Thyroid gland (tissue), 4 donors: ENCODE measurements around the gene TMEM221. TPM values are rescaled to one million over a fixed set of nuclear protein-coding genes. Genes with fewer than 3 reads are reported as not detected.
A peak's percentile ranks its signal among the peaks of the same experiment; 100 is the strongest.

Source experiments
- DNase-seq, 2 donors: peaks; one replicate each; pipeline ENCODE4 v3.0.0-alpha.2; 2019
- H3K27ac ChIP-seq, 3 donors: fragments of 200-600 bp; sonication (generic); 1 replicate in 2 of 3; 2 replicates in 1 of 3; pipeline ENCODE4 v1.5.1; 2016 to 2019; ENCODE audit warnings: mild to moderate bottlenecking in 1 of 3, moderate library complexity in 1 of 3
- H3K27me3 ChIP-seq: fragments of 200-600 bp; sonication (generic); one replicate; pipeline ENCODE4 v1.5.1; 2019
- H3K36me3 ChIP-seq, 2 donors: fragments of 200-600 bp; sonication (generic); one replicate each; pipeline ENCODE4 v1.5.1; 2016 to 2019
- H3K4me1 ChIP-seq, 2 donors: fragments of 200-600 bp; sonication (generic); one replicate each; pipeline ENCODE4 v1.5.1; 2017 to 2019
- H3K4me3 ChIP-seq, 3 donors: fragments of 200-600 bp; sonication (generic); replicated peaks in 1 of 3; 1 replicate in 2 of 3; 2 replicates in 1 of 3; pipeline ENCODE4 v1.5.1; 2016; ENCODE audit warnings: mild to moderate bottlenecking in 1 of 3
- H3K9me3 ChIP-seq: fragments of 200-600 bp; sonication (generic); one replicate; pipeline ENCODE4 v1.5.1; 2017
- POLR2A ChIP-seq, 2 donors: fragments of 450-650 bp; IDR thresholded peaks; one replicate each; pipeline ENCODE4 v1.6.1; 2017; ENCODE audit warnings: antibody characterized with exemption in 2 of 2, mild to moderate bottlenecking in 2 of 2, moderate library complexity in 1 of 2
- WGBS, 2 donors: methylation state at CpG; one replicate each; pipeline ENCODE4 v1.1.5; 2017; 5-methylcytosine and 5-hydroxymethylcytosine counted together
- intact Hi-C: fragments of 100-400 bp; cut with DNase I; formaldehyde crosslinking; loops from one replicate; pipeline ENCODE4 v1.15.1; 2023
- total RNA-seq, 4 donors: library from RNA; depleted of rRNA; stranded (reverse); fragments of >200 nt; gene quantifications; one replicate each; pipeline ENCODE4 v1.2.3, GENCODE V29; 2016
- TF ChIP-seq, protein P1 (sequence below), 6 experiments: fragments of 200-600 bp in 3 of 6; fragments of 450-650 bp in 3 of 6; sonication (generic) in 3 of 6; IDR thresholded peaks; one replicate each; pipeline ENCODE4 v1.5.1; 2016 to 2019; ENCODE audit warnings: antibody characterized with exemption in 6 of 6, mild to moderate bottlenecking in 2 of 6, inconsistent platforms in 1 of 6, moderate library complexity in 1 of 6

Gene TMEM221
- total RNA-seq, 4 donors from 2014 or later = 0.56 TPM; not detected in 3

DNA sequence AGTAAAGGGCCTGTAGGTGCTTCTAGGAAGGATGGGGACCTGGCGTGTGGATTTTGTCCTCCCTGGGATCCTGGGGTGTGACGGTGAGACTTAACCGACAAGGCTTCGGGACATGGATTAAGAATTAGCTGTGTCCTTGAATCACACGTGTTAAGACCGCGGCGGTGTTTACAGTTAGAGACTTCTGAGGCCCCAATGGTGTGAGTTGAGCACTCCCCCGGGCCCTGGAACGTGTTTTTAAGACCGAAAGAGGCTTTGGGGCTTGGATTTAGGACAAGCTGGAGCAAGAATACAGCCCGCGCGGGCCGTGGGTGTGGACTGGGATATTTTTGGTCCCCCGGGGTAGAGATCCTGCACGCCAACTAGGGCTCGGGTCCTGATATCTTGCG, 20.6 kb upstream of the TMEM221 start:
- WGBS, 2 donors = 2 to 6% methylated on average over 9 to 17 of the region's 19 CpGs
- intact Hi-C loops = loop anchor here (5.0 to 10.0 kb wide), 2 partner anchors 74 to 122 kb away; partner anchors contain the start of gene CCDC194
- DNase-seq = no peak
- no peaks in the 10 kb centered on the region for H3K27me3 ChIP-seq
- peak overlapping the region; percentile 82 to 93 (median 83) for H3K27ac ChIP-seq
- TF ChIP-seq POLR2A (IDR thresholded peaks at IDR 0.05) = peak in 1 of 2 donors; percentile 48
- TF ChIP-seq, protein P1, sequence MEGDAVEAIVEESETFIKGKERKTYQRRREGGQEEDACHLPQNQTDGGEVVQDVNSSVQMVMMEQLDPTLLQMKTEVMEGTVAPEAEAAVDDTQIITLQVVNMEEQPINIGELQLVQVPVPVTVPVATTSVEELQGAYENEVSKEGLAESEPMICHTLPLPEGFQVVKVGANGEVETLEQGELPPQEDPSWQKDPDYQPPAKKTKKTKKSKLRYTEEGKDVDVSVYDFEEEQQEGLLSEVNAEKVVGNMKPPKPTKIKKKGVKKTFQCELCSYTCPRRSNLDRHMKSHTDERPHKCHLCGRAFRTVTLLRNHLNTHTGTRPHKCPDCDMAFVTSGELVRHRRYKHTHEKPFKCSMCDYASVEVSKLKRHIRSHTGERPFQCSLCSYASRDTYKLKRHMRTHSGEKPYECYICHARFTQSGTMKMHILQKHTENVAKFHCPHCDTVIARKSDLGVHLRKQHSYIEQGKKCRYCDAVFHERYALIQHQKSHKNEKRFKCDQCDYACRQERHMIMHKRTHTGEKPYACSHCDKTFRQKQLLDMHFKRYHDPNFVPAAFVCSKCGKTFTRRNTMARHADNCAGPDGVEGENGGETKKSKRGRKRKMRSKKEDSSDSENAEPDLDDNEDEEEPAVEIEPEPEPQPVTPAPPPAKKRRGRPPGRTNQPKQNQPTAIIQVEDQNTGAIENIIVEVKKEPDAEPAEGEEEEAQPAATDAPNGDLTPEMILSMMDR (IDR thresholded peaks at IDR 0.05) = no peak
- H3K4me3 ChIP-seq = peak overlapping the region in 2 of 3 donors; percentile 32 to 71
- H3K4me1 ChIP-seq = peaks cover 23% of the 10 kb centered on the region in 2 donors
- H3K36me3 ChIP-seq = no peaks in the 10 kb centered on the region
- H3K9me3 ChIP-seq = no peaks in the 10 kb centered on the region

DNA sequence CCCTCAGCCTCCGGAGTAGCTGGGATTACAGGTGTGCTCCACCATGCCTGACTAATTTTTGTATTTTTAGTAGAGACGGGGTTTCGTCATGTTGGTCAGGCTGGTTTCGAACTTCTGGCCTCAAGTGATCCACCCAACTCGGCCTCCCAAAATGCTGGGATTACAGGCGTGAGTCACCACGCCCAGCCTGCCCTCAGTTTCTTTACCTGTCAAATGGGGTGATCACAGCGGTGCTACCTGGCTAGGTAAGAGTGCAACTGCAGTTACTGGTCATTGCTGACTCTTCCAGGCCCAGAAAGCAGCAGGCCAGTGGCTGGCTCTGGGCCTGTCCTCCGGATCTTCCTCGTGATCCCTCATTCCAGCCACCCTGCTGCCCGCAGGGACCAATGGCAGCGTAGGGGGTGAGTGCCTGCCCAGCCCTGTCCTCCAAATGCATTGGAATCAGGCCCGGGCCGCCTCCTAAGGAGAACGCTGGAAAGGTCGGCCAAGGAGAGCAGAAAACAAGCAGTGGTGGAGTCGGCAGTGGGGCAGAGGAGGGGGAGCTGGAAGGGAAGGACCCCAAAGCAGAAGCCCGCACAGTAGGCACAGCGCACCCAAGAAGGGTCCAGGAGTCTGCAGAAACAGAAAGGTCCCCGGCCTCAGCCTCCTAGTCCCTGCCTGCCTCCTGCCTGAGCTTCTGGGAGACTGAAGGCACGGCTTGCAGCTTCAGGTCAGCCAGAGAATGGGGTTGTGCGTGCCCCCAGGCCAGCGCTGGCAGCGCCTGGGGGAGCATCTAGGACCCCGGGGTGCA, 20.0 kb upstream of the TMEM221 start:
- H3K27ac ChIP-seq = peak overlapping the region; percentile 82 to 93 (median 83)
- intact Hi-C loops = loop anchor here (5.0 to 10.0 kb wide), 2 partner anchors 74 to 121 kb away; partner anchors contain the start of gene CCDC194
- H3K27me3 ChIP-seq = no peaks in the 10 kb centered on the region
- TF ChIP-seq, protein P1 (IDR thresholded peaks at IDR 0.05) = no peak
- TF ChIP-seq POLR2A (IDR thresholded peaks at IDR 0.05) = peak in 1 of 2 donors; percentile 74
- peaks cover 23% of the 10 kb centered on the region in 2 donors for H3K4me1 ChIP-seq
- no peaks in the 10 kb centered on the region for H3K9me3 ChIP-seq
- 30 to 40% methylated on average over 18 to 25 of the region's 25 CpGs for WGBS, 2 donors
- peak overlapping the region in 2 of 3 donors; percentile 32 to 71 for H3K4me3 ChIP-seq
- no peaks in the 10 kb centered on the region for H3K36me3 ChIP-seq
- DNase-seq = peak; percentile 91 to 92

DNA sequence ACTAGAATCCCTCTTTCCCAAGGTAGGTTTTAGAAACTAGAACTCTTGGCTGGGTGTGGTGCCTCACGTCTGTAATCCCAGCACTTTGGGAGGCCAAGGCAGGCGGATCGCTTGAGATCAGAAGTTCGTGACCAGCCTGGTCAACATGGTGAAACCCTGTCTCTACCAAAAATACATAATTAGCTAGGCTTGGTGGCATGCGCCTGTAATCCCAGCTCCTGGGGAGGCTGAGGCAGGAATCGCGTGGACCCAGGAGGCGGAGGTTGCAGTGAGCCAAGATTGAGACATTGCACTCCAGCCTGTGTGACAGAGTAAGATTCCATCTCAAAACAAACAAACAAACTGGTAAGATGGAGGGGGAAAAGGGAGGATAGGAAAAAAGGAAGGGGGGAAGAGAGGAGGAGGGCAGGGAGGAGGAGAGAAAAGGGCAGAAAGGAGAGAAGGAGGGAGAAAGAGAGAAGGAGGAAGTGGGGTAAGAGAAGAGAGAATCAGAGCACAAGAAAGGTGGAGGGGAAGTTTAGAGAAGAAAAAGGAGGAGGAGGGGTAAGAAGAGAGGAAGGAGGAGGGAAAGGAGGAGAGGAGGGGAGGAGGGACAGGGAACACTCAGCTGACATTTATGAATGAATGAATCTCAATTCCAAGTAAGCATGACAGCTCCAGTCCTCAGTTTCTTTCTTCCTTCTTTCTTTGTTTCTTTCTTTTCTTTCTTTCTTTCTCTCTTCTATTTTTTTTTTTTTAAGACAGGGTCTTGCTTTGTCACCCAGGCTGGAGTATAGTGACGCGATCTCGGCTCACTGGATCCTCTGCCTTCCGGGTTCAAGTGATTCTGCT, 19.2 kb upstream of the TMEM221 start:
- H3K4me1 ChIP-seq = peaks cover 23% of the 10 kb centered on the region in 2 donors
- WGBS, 2 donors = 63 to 64% methylated on average over 12 of the region's 12 CpGs
- H3K27me3 ChIP-seq = no peaks in the 10 kb centered on the region
- intact Hi-C loops = loop anchor here (5.0 to 10.0 kb wide), 2 partner anchors 73 to 120 kb away; partner anchors contain the start of gene CCDC194
- no peak for TF ChIP-seq POLR2A (IDR thresholded peaks at IDR 0.05)
- TF ChIP-seq, protein P1 (IDR thresholded peaks at IDR 0.05) = no peak
- no peak overlapping the region for H3K4me3 ChIP-seq
- H3K27ac ChIP-seq = peak overlapping the region; percentile 82 to 93 (median 83)
- no peak for DNase-seq
- H3K9me3 ChIP-seq = no peaks in the 10 kb centered on the region
- H3K36me3 ChIP-seq = no peaks in the 10 kb centered on the region

DNA sequence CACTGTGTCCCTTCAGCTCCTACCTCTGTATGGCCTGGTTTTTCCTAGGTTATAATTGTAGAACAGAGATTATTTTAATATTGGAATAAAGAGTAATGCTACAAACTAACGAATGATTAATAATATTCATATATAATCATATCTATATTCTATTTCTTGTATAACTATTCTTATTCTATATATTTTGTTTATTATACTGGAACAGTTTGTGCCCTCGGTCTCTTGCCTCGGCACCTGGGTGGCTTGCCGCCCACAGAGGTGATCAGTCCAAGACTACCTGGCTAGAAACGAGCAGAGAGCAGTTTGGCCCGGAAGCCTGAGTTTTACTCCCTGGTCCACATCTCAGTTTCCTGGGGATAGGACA, 18.0 kb upstream of the TMEM221 start:
- H3K36me3 ChIP-seq = no peaks in the 10 kb centered on the region
- no peak overlapping the region for H3K4me3 ChIP-seq
- no peaks in the 10 kb centered on the region for H3K9me3 ChIP-seq
- H3K27ac ChIP-seq = no peak overlapping the region
- H3K4me1 ChIP-seq = peaks cover 23% of the 10 kb centered on the region in 2 donors
- TF ChIP-seq, protein P1 (IDR thresholded peaks at IDR 0.05) = peak in 1 of 6 experiments; percentile 8
- TF ChIP-seq POLR2A (IDR thresholded peaks at IDR 0.05) = no peak
- 43 to 54% methylated on average over 6 of the region's 6 CpGs for WGBS, 2 donors
- no peaks in the 10 kb centered on the region for H3K27me3 ChIP-seq
- intact Hi-C loops = loop anchor here (5.0 to 10.0 kb wide), 2 partner anchors 72 to 119 kb away; partner anchors contain the start of gene CCDC194
- DNase-seq = no peak
